OCI-LY3 (cell line): ENCODE results near the gene DPP6.

Experiments
- CTCF ChIP-seq: fragments of 200-600, 300-600 bp; sonication (generic); IDR thresholded peaks from 2 replicates; pipeline ENCODE4 v1.5.1; 2014; ENCODE audit warnings: antibody characterized with exemption, low read length, low read depth
- EZH2phosphoT487 ChIP-seq: fragments of 200-600 bp; shearing (Covaris generic); IDR thresholded peaks from 2 replicates; pipeline ENCODE4 v1.6.1; 2018; ENCODE audit warnings: antibody characterized with exemption, mixed run types, low read depth

GRCh38 chr7:154644366-154644765 is 592.2 kb downstream of the DPP6 start:
- TF ChIP-seq CTCF (no peak), EZH2phosphoT487 (no peak)
